GM18511 (cell line): ENCODE measurements around the gene LSM14A.
"Not testable (repeated sequence)": the region's sequence is repeated elsewhere in the genome, so short reads cannot be mapped to it uniquely, and the experiment has no call there.

Source experiments
- ATAC-seq: cut with Tn5 transposase; IDR thresholded peaks from one replicate; pipeline ENCODE4 v1.9.1; 2021; ENCODE audit warnings: mild to moderate bottlenecking, moderate library complexity; ENCODE audit not compliant: unreplicated experiment

The LSM14A gene

DNA sequence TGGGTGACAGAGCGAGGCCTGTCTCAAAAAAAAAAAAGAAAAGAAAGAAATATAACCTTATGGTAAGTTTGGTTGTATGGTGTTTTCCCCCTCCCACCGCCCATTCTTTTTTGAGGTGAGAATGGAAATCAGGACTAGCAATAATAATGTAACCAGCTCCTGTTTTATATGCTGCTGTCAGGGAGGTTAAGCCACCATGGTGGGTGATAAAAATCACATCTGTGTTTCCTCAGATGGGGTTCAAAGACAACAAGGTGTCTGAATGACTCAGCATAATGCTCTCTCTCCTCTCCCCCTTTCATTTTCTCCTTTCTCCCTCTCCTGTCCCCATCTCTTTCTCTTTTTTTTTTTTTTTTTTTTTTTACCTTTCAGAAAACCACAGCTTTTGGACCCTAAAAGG lies 53.7 kb downstream of the LSM14A start:
- ATAC-seq = no peak

DNA sequence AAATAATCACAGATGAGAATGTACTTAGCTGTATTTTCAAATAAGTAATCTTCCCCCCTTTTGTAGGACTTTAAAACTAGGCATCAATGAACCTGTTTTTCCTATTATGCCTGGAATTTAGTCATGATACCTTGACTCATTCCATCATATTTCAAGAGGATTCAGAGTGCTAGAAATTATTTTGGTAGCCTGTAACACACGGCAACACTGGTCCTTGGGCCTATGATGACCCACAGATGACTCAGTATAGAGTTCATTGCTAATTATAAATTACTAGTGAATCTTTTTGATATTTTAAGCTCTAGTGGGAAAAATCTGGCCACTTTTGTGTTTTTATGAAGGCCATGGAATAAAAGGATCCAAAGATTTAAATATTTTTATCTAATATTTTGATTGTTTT lies 56.0 kb downstream of the LSM14A start:
- ATAC-seq = no peak

DNA sequence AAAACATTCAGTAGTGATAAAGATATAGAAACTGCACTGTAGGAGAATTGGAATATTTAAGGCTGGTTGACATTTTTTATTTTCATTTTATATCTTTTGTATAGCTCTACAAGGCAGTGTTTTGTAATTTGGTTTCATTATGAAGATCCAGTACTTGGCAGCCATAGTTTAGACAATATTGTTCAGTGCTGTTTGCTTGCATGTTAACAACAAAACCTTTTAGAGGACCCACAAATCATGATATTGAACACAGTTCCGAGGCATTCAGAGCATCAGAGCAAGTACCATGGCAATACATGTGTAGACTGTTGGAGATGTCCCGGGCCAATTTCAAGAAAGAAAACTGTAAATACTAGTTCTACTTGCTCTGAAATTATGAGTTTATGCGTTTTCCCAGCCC lies 56.5 kb downstream of the LSM14A start:
- ATAC-seq = no peak

DNA sequence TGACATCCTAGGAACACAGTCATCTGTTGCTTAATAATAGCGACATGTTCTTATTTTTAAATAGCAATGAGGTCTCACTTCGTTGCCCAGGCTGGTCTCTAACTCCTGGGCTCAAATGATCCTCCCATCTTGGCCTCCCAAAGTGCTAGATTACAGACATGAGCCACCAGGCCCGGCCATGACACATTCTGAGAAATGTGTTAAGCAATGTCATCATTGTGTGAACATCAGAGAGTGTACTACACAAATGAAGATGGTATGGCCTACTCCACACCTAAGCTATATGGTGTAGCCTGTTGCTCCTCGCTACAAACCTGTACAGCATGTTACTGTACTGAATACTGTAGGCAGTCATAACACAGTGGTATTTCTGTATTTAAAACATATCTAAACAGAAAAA lies 57.4 kb downstream of the LSM14A start:
- ATAC-seq = no peak

DNA sequence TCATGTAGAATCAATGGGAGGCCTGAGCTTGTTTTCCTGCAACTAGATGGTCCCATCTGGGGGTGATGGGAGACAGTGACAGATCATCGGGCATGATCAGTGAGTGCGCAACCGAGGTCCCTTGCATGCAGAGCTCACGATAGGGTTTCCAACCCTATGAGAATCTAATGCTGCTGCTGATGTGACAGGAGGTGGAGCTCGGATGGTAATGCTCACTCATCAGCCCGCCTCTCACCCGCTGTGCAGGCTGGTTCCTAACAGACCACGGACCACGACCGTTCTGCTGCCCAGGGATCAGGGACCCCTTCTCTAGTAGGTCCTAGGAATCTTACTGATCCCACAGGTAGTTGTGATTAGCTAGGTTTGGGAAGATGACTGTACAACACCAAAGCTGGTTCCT lies 58.5 kb downstream of the LSM14A start:
- ATAC-seq = no peak

DNA sequence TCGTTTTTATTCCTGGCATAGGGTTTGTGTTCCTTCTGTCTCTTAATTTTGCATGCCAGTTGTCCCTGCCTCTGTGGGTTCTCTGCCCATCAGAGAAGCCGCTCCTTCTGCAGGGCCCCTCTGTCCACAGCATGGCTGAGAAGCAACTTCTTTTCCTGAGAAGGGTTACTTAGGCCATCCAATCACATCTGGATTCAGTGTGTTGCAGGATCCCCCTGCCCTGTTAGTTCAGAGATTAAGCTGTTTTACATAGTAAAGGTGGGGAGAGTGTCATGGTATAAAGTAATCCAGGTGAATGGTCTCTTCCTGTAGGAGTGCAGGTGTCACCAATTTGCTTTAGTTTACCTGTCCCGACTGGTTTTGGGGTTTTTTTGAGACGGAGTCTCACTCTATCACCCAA lies 59.1 kb downstream of the LSM14A start:
- no peak for ATAC-seq

DNA sequence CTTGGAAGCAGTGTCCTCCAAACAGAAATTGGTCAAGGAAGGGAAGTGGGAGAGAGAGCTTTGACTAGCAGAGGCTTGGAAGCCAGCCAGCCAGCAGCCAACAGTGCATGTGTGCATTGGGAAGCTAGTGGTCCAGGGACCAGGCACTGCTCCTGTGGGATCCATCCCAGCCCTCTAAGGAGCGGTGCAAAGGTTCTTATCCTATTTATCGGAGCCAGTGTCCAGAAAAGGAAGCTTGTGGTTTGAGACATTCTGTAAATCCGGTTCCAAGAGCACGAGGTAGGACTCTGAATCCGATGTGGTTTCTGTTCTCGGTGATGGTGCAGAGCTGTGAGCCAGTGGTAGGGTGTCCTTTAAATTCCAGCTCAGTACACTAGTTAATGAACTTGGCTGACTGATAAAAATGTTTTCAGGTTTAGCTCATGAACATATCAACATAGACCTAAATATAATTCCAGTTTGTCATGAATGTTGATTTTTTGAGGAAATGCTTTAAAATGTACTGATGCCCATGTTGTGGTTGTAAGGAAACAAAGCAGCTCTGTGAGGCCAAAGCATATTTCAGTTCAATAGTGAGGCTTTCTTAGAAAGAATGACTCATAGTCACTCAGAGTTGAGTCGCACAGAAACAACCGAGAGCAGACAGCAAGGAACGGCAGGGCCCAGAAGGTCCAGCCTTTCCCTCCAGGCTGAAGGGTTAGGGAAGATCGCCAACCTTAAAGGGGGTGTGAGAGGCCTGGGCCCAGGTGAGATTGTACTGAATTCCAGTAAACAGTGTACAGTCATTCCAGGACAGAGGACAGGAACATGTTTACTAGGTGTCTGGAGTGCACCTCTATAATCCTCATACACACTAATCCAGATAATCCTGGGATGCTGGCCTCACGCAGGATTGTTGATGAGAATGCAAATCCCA lies 60.5 kb downstream of the LSM14A start:
- peak; percentile 82 for ATAC-seq

DNA sequence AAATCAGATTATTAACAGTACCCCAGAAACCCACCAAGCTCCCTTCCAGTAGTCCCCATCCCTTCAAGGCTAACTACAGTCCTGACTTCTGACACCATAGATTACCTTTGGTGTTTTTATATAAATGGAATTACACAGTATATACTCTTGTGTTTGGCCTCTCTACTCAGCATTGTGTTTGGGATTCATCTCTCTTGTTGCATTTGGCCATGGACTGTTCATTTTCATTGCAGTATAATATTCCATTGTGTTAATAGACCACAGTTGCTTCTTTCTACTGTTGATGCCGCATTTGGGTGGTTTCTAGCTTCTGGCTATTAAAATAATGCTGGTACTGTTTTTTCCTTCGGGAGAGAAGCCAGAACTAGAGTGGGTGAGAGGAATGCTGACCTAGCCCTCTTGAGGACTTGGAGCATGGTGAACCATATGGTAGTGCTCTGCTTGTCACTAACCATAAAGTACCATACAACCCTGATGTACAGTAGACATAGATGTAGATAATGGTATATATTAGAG lies 63.2 kb downstream of the LSM14A start:
- ATAC-seq = no peak

DNA sequence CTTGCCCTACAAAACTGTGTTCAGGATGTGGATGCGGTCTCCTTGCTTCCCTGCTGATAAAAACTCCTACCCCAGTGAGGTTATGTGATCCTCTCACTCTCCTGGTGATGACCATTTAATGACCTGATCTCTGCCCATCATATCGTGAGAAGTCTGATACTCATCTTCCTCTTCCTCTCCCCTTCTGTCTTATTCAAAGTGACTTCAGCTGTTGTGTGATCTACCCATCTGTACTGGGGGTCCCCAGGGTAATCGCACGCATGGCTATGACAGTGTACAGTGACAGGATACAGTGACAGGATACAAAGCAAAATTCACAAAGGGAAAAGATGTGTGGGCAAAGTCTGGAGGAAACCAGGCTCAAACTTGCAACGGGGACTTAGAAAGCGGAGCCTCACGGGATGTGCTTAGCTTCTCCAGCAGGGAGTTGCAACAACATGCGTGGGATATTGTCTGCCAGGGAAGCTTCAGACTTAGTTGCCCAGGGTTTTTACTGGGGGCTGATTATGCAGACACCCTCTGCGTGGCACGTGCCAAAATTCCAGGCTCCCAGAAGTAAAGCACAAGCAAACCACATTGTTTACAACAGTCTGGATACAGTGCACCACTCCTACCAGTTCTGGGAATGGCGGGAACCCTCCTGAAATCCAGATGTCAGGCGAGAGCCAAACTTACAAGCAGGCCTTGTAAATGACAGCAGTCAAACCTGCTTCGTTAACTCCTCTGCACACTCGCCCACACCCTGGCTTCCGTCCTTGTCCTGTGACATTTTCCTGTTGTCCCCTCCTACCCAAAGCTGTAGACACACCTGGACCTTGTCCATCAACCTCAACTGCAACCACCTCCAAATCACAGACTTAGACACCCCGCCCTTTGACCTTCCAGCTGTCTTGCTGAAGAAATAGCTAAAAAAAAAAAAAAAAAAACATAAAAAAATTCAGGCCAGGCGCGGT lies 64.0 kb downstream of the LSM14A start:
- ATAC-seq = no peak

DNA sequence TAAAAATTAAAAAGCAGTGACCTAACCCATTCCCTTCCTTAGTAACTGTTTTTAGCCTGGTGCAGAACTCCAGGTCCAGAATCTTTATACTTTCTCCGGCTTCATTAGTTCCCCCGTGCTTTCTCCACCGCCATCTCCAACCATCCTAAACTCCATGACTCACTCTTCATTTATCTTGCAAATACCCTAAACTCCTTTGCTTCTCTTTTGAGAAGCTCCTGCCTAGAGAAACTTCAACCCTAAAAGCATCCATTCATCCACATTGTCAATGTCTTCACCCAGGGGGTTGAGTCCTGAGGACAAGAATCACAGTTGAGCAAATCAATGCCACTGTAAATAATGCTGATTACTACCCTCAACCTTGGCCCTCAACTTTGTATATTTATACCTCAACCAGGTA lies 65.0 kb downstream of the LSM14A start:
- no peak for ATAC-seq

DNA sequence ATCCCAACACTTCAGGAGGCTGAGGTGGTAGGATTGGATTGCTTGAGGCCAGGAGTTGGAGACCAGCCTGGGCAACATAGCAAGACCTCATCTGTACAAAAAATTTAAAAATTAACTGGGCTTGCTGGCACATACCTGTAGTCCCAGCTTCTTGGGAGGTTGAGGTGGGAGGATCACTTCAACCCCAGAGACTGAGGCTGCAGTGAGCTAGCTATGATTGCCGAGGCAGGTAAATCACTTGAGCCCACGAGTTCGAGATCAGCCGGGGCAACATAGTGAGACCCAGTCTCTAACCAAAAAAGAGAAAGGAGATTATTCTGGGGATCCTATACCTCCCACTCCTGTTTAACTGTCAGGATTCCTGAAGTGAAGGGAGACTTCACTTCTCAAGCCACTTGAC lies 65.6 kb downstream of the LSM14A start:
- ATAC-seq = no peak

DNA sequence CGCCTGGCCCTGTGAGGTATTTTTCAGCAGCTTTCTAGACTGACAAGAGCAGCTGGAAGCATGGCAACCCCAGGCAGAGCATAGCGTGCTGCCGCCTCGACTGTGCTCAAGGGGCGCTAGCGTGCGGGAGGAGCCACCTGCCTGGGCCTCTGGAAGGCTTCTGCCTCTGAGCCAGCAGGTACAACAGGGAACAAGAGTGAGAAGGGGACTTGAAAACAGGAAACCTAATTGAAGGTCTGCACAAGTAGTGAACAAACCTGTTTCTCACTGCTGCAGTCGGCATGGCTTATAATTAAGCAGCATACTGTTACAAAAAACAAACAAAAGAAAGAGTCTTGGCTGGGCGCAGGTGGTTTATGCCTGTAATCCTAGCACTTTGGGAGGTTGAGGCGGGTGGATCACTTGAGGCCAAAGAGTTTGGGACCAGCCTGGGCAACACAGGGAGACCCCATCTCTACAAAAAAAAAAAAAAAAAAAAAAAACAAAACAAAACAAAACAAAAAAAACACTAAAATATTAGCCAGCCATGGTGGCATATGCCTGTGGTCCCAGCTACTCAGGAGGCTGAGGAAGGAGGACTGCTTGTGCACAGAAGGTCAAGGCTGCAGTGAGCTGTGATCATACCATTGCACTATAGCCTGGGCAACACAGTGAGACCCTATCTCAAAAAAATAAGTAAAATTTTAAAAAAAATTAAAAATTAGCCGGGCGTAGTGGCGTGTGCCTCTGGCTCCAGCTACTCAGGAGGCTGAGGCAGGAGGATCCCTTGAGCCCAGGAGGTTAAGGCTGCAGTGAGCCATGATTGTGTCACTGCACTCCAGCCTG lies 69.4 kb downstream of the LSM14A start:
- ATAC-seq = no peak

DNA sequence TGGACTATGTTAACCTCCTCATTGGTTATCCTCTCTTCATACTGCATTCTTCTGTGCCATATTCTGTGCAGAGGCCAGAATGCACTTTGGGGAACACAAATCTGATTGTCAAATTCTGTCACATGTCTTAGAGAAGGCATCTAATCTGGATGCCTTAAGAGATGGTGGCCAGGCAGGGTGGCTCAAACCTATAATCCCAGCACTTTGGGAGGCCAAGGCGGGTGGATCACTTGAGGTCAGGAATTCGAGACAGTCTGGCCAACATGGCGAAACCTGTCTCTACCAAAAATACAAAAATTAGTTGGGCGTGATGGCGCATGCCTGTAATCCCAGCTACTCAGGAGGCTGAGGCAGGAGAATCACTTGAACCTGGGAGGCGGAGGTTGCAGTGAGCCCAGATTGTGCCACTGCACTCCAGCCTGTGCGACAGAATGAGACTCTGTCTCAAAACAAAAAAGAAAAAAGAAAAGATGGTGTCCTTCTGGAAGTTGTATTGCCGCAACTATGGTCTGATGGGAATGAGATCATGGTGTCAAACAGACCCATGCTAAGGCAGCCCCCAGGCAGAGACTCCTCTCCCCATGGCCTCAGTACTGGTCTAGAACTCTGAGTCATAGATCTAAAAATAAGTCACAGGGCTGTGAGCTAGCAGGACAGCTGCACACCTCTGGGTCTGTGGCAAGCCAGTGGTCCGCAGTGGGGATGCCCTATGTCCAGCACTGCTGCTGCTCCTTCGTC lies 71.0 kb downstream of the LSM14A start:
- not testable (repeated sequence) for ATAC-seq

DNA sequence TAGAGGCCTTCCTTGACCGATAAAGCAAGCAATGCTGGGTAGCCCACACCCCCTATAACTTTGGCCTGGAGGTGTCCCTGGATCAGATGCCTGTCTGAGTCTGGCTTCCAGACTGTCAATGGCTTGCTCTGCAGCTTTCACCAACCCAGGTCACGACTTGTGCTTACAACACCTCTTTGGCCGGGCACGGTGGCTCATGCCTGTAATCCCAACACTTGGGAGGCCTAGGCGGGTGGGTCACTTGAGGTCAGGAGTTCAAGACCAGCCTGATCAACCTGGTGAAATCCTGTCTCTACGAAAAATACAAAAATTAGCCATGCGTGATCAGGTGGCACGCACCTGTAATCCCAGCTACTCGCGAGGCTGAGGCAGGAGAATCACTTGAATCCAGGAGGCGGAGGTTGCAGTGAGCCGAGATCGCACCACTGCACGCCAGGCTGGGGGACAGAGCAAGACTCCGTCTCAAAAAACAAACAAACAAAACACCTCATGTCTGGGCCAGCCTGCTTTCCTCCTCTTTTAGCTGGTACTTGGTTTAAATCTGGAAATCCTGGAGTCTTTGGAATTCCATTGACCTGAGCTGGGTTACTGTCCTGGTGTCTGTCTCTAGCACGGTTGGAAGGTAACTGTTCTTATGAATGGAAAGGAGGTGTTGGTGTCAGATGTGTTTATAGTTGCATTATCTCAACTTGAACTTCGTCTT lies 71.7 kb downstream of the LSM14A start:
- ATAC-seq = no peak

DNA sequence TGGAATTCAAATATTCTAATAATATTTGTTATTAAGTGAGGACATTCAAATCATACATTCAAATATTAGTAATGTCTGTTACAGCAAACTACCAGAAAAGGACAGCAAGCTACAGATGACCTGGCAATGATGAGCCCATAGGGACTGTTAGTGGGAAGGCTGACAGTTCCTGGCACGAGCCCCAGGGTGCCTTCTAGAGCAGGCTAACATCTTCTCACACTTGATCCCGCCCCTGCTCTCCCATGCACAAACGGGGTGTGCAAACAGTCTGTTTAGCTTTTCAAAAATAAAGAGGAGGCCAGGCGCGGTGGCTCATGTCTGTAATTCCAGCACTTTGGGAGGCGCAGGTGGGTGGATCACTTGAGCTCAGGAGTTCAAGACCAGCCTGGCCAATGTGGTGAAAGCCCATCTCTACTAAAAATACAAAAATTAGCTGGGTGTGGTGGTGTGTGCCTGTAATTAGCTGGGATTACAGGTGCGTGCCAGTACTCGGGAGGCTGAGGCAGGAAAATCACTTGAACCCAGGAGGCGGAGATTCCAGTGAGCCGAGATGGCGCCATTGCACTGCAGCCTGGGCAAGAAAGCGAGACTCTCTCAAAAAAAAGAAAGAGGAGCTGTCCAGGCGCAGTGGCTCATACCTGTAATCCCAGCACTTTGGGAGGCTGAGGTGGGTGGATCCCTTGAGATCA lies 72.5 kb downstream of the LSM14A start:
- no peak for ATAC-seq

DNA sequence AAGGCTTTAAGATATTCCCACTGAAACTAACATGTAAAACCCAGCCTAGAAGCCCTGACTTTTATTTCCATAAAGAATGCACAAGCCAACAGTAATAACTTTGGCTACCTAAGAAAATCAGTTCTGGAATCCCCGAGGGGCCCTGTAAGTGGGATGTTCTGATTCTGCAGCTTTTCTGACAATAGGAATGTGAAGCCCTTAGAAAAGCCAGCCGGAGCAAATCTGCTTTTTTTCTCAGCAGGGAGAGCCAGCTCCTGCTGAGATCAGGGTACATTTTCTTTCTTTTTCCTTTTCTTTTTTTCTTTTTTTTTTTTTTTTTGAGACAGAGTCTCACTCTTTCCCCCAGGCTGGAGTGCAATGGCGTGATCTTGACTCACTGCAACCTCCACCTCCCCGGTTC lies 74.0 kb downstream of the LSM14A start:
- ATAC-seq = no peak

DNA sequence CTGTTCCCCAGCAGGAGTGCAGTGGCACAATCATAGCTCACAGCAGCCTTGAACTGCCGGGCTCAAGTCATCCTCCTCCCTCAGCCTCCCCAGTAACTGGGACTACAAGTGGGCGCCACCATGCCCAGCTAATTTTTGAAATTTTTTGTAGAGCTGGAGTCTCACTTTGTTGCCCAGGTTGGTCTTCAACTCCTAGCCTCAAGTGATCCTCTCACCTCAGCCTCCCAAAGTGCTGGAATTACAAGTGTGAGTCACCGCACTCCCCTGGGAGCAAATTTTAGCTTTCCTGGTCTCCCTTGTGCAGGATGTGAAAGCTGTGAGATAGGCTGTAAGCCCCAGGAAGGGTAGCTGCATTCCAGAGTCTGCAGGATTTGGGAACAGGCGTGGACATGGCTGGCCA lies 76.6 kb downstream of the LSM14A start:
- ATAC-seq = no peak

DNA sequence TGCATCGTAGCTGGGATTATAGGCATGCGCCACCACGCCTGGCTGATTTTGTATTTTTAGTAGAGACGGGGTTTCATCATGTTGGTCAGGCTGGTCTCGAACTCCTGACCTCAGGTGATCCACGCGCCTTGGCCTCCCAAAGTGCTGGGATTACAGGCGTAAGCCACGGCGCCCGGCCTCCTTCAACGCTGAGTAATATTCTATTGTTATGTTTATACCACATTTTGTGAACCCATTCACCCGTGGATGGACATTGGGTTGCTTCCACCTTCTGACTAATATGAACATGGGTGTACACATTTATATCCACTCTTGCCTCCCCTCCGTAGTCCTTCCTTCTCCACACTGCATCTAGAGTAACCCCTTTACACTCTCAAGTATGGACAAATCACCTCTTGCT lies 80.9 kb downstream of the LSM14A start:
- ATAC-seq = not testable (repeated sequence)

DNA sequence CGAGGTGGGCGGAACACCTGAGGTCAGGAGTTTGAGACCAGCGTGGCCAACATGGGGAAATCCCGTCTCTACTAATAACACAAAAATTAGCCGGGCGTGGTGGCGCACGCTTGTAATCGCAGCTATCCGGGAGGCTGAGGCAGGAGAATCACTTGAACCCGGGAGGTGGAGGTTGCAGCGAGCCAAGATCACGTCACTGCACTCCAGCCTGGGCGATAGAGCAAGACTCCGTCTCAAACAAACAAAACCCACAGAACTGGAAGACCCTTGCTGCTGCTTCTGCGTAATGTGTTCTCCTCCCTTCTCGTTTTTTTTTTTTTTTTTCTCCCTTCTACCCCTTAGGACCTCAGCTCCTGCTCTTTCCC lies 81.4 kb downstream of the LSM14A start:
- not testable (repeated sequence) for ATAC-seq
